GM19324 (cell line): ENCODE data around the gene KCNAB2.
A peak's percentile ranks its signal among the peaks of the same experiment; 100 is the strongest.
"Not testable (repeated sequence)": the region's sequence is repeated elsewhere in the genome, so short reads cannot be mapped to it uniquely, and the experiment has no call there.

ENCODE experiments used
- ATAC-seq: cut with Tn5 transposase; IDR thresholded peaks from one replicate; pipeline ENCODE4 v1.9.1; 2021; ENCODE audit warnings: mild to moderate bottlenecking, moderate library complexity; ENCODE audit not compliant: unreplicated experiment, low FRiP score

Gene KCNAB2

GRCh38 chr1:6009120-6010040, 36.3 kb upstream of the KCNAB2 start:
- ATAC-seq = no peak

- no peak for ATAC-seq
These were observed 35.1 kb upstream of the KCNAB2 start for GRCh38 chr1:6010554-6010953.

GRCh38 chr1:6011161-6011945, 34.3 kb upstream of the KCNAB2 start:
- no peak for ATAC-seq

GRCh38 chr1:6011946-6012258, 33.8 kb upstream of the KCNAB2 start:
- no peak for ATAC-seq

- no peak for ATAC-seq
These were observed 33.0 kb upstream of the KCNAB2 start for GRCh38 chr1:6012529-6013318.

GRCh38 chr1:6013491-6013890, 32.2 kb upstream of the KCNAB2 start:
- ATAC-seq = no peak

- ATAC-seq = no peak
These were observed 31.3 kb upstream of the KCNAB2 start for GRCh38 chr1:6014130-6014999.

GRCh38 chr1:6016191-6016865, 29.4 kb upstream of the KCNAB2 start:
- ATAC-seq = no peak

GRCh38 chr1:6017654-6018053, 28.0 kb upstream of the KCNAB2 start:
- ATAC-seq = not testable (repeated sequence)

GRCh38 chr1:6019166-6019845, 26.4 kb upstream of the KCNAB2 start:
- ATAC-seq = no peak

GRCh38 chr1:6022193-6022592, 23.5 kb upstream of the KCNAB2 start:
- no peak for ATAC-seq

GRCh38 chr1:6023346-6023745, 22.3 kb upstream of the KCNAB2 start:
- no peak for ATAC-seq

- ATAC-seq = no peak
These were observed 21.3 kb upstream of the KCNAB2 start for GRCh38 chr1:6024376-6024775.

- no peak for ATAC-seq
These were observed 20.2 kb upstream of the KCNAB2 start for GRCh38 chr1:6025269-6026094.

- peak; percentile 91 for ATAC-seq
These were observed 19.4 kb upstream of the KCNAB2 start for GRCh38 chr1:6026095-6026809.

- no peak for ATAC-seq
These were observed 18.1 kb upstream of the KCNAB2 start for GRCh38 chr1:6027591-6027990.

GRCh38 chr1:6028042-6028850, 17.4 kb upstream of the KCNAB2 start:
- ATAC-seq = no peak
